ENCODE results near the gene HS3ST2. TPM values are rescaled to one million over a fixed set of nuclear protein-coding genes. Genes with fewer than 3 reads are reported as not detected.

HS3ST2 gene
- total and polyA plus RNA-seq, 2 of the 8 experiments (the other 6 are each of a cell fraction or from before 2014, with no cell fraction given) = 1.7 to 3.7 TPM

GRCh38 chr16:22806811-22807210, 7.2 kb upstream of the HS3ST2 start:
- H3K4me2 ChIP-seq (ENCODE audit: insufficient read depth in 1 of 2, low read depth in 2 of 2, low read length in 2 of 2) = no peak overlapping the region
- no peak for TF ChIP-seq TEAD4 (IDR thresholded peaks at IDR 0.05; ENCODE audit: low read depth, low read length)
- no peak for TF ChIP-seq RNF2 (IDR thresholded peaks at IDR 0.05; ENCODE audit: borderline replicate concordance, low read depth, low read length, missing control alignments, poor library complexity, severe bottlenecking)
- no peak for TF ChIP-seq KDM5A (IDR thresholded peaks at IDR 0.05; ENCODE audit: low read length)
- TF ChIP-seq CBX8 (IDR thresholded peaks at IDR 0.05; ENCODE audit: borderline replicate concordance, low read depth, low read length) = no peak
- no peak for TF ChIP-seq TCF12 (IDR thresholded peaks at IDR 0.05; ENCODE audit: low read depth, low read length)
- TF ChIP-seq, protein P1, sequence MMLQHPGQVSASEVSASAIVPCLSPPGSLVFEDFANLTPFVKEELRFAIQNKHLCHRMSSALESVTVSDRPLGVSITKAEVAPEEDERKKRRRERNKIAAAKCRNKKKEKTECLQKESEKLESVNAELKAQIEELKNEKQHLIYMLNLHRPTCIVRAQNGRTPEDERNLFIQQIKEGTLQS (IDR thresholded peaks at IDR 0.05; ENCODE audit: insufficient read depth, low read depth, low read length) = no peak
- TF ChIP-seq HDAC2 (IDR thresholded peaks at IDR 0.05; ENCODE audit: borderline replicate concordance in 1 of 2, low read depth in 2 of 2, low read length in 2 of 2) = no peak
- no peak for TF ChIP-seq SP2 (IDR thresholded peaks at IDR 0.05; ENCODE audit: low read length)
- TF ChIP-seq CTBP2 (IDR thresholded peaks at IDR 0.05; ENCODE audit: borderline replicate concordance, insufficient read depth, insufficient read length, low read length) = no peak
- no peak for TF ChIP-seq YY1 (IDR thresholded peaks at IDR 0.05; ENCODE audit: low read depth, low read length)
- no peak for TF ChIP-seq CHD2 (IDR thresholded peaks at IDR 0.05; ENCODE audit: low read length)
- no peak for TF ChIP-seq KDM4A (IDR thresholded peaks at IDR 0.05; ENCODE audit: low read depth, low read length, severe bottlenecking)
- no peak for TF ChIP-seq PHF8 (conservative IDR thresholded peaks at IDR 0.05; ENCODE audit: low read depth, low read length)
- no peak for TF ChIP-seq SIX5 (IDR thresholded peaks at IDR 0.05; ENCODE audit: low read depth, low read length)

More at GRCh38 chr16:22806811-22807210, 7.2 kb upstream of the HS3ST2 start:
- WGBS, 2 experiments (ENCODE audit: extremely low coverage in 1 of 2, insufficient coverage in 1 of 2, insufficient read length in 1 of 2, insufficient replicate concordance in 2 of 2, low coverage in 1 of 2, low lambda C conversion rate in 2 of 2, missing lambda C conversion rate in 1 of 2) = 92% methylated on average over 8 of the region's 8 CpGs; no CpG with 5 or more reads in 1 of the 2 experiments
- no peak overlapping the region for H2BK15ac ChIP-seq (ENCODE audit: low read length)
- H3K79me1 ChIP-seq (ENCODE audit: low read depth, low read length) = no peaks in the 10 kb centered on the region
- H3K36me3 ChIP-seq (ENCODE audit: control insufficient read depth in 2 of 4, insufficient read depth in 4 of 4, low read length in 3 of 4) = no peaks in the 10 kb centered on the region
- no peak overlapping the region for H2BK20ac ChIP-seq (ENCODE audit: low read length)
- DNase-seq (ENCODE audit: low read depth in 1 of 2, low spot score in 2 of 2) = no peak
- H3K14ac ChIP-seq (ENCODE audit: insufficient read length) = no peak overlapping the region
- H4K8ac ChIP-seq (ENCODE audit: extremely low read depth, insufficient read depth, low read length) = no peak overlapping the region
- no peaks in the 10 kb centered on the region for H3K4me1 ChIP-seq (replicated peaks in 1 of 4; ENCODE audit: control insufficient read depth in 3 of 4, insufficient read depth in 4 of 4, low read length in 3 of 4)
- no peaks in the 10 kb centered on the region for H3K9me3 ChIP-seq (ENCODE audit: insufficient read depth in 2 of 2, low read depth in 1 of 2, low read length in 1 of 2)
- H2AK5ac ChIP-seq (ENCODE audit: low read depth, low read length) = no peak overlapping the region
- H3K23ac ChIP-seq (ENCODE audit: insufficient read length) = no peak overlapping the region
- H4K91ac ChIP-seq (replicated peaks; ENCODE audit: insufficient read length, low read length) = no peak overlapping the region
- no peak overlapping the region for H3K4me3 ChIP-seq (ENCODE audit: extremely low read depth in 1 of 4, insufficient read depth in 2 of 4, low read depth in 3 of 4, low read length in 4 of 4)
- H4K20me1 ChIP-seq (replicated peaks in 1 of 2; ENCODE audit: control insufficient read depth in 1 of 2, insufficient read depth in 2 of 2, low read length in 2 of 2) = no peaks in the 10 kb centered on the region
- no peaks in the 10 kb centered on the region for H3K27me3 ChIP-seq (replicated peaks in 1 of 4; ENCODE audit: control insufficient read depth in 3 of 4, extremely low read depth in 1 of 4, insufficient read depth in 3 of 4, low read length in 3 of 4)
- POLR2A ChIA-PET (ENCODE audit: partially characterized antibody) = no interaction called here
- H3K79me2 ChIP-seq (ENCODE audit: control insufficient read depth in 1 of 2, insufficient read depth in 2 of 2, low read length in 2 of 2) = no peaks in the 10 kb centered on the region
- no peak overlapping the region for H2AFZ ChIP-seq (ENCODE audit: low read length)
- CTCF ChIA-PET (ENCODE audit: partially characterized antibody) = no interaction called here
- no peak overlapping the region for H2BK5ac ChIP-seq (ENCODE audit: low read depth, low read length)
- no peak overlapping the region for H3K27ac ChIP-seq (ENCODE audit: low read depth, low read length)
- no peak overlapping the region; a peak in 1 of 7 replicates for H3K9ac ChIP-seq (replicated peaks in 1 of 4; ENCODE audit: extremely low read depth in 1 of 4, low read depth in 3 of 4, low read length in 3 of 4)
- no peak overlapping the region for H4K5ac ChIP-seq (ENCODE audit: insufficient read length, low read depth, low read length)
- H2BK120ac ChIP-seq (replicated peaks; ENCODE audit: low read depth, low read length) = no peak overlapping the region
- H2BK12ac ChIP-seq (ENCODE audit: low read depth, low read length) = no peak overlapping the region
- H3K56ac ChIP-seq (replicated peaks; ENCODE audit: insufficient read length, low read depth, low read length) = no peak overlapping the region
- FAIRE-seq = no peak
- no peaks in the 10 kb centered on the region for H3K23me2 ChIP-seq (ENCODE audit: low read depth, low read length)
- no peak overlapping the region for H3K4ac ChIP-seq (replicated peaks; ENCODE audit: insufficient read length, low read depth, low read length)
- no peak overlapping the region for H3K18ac ChIP-seq (ENCODE audit: extremely low read depth, low read length)
